ENCODE measurements around the gene KMT5B. TPM values are rescaled to one million over a fixed set of nuclear protein-coding genes. Genes with fewer than 3 reads are reported as not detected.

KMT5B gene
- total RNA-seq, 1 experiment from 2014 or later: 39.2 TPM

DNA sequence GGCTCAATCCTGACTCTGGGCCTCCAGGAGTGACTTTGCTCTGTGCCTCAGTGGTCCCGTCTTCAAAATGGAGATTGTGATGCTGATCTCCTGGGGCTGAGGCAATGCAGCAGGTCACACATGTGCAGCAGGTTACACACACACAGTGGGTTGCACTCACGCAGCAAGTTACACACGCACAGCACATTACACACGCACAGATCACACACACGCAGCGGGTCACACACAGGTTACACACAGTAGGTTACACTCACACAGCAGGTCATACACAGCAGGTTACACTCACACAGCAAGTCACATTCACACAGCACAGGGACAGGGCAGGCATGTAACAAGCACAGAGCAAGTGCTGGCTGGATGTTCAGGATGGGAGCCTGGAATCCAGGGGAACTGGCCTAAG is 47.4 kb upstream of the KMT5B start:
- no TSS peak for BruUV-seq (replicated peaks)
- Mint-ChIP-seq H3K27me3 (ENCODE audit: unreplicated experiment) (no peaks in the 10 kb centered on the region), H3K27ac (ENCODE audit: unreplicated experiment) (no peak overlapping the region), H3K4me3 (ENCODE audit: low read depth, unreplicated experiment) (no peak overlapping the region), H3K4me1 (ENCODE audit: low read depth, unreplicated experiment) (no peaks in the 10 kb centered on the region), H3K36me3 (ENCODE audit: insufficient read depth, unreplicated experiment) (peaks cover 38% of the 10 kb centered on the region), H3K9me3 (ENCODE audit: low read depth, unreplicated experiment) (no peaks in the 10 kb centered on the region)
- no peak for DNase-seq
- CTCF ChIA-PET: interaction anchor here (3.7 kb wide), 1 partner anchor 37 kb away, joined by 47 read pairs; no protein-coding TSS in a partner anchor
- TF ChIP-seq, protein P1, sequence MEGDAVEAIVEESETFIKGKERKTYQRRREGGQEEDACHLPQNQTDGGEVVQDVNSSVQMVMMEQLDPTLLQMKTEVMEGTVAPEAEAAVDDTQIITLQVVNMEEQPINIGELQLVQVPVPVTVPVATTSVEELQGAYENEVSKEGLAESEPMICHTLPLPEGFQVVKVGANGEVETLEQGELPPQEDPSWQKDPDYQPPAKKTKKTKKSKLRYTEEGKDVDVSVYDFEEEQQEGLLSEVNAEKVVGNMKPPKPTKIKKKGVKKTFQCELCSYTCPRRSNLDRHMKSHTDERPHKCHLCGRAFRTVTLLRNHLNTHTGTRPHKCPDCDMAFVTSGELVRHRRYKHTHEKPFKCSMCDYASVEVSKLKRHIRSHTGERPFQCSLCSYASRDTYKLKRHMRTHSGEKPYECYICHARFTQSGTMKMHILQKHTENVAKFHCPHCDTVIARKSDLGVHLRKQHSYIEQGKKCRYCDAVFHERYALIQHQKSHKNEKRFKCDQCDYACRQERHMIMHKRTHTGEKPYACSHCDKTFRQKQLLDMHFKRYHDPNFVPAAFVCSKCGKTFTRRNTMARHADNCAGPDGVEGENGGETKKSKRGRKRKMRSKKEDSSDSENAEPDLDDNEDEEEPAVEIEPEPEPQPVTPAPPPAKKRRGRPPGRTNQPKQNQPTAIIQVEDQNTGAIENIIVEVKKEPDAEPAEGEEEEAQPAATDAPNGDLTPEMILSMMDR (IDR thresholded peaks at IDR 0.05; ENCODE audit: unreplicated experiment): no peak
- intact Hi-C loops (cut with micrococcal nuclease; ENCODE audit: unreplicated experiment): no loop called here

GRCh38 chr11:68259122-68259959 is 46.2 kb upstream of the KMT5B start:
- BruUV-seq (replicated peaks): no TSS peak
- Mint-ChIP-seq H3K4me1 (ENCODE audit: low read depth, unreplicated experiment) (no peaks in the 10 kb centered on the region), H3K9me3 (ENCODE audit: low read depth, unreplicated experiment) (no peaks in the 10 kb centered on the region), H3K36me3 (ENCODE audit: insufficient read depth, unreplicated experiment) (peaks cover 33% of the 10 kb centered on the region), H3K27me3 (ENCODE audit: unreplicated experiment) (no peaks in the 10 kb centered on the region), H3K4me3 (ENCODE audit: low read depth, unreplicated experiment) (no peak overlapping the region), H3K27ac (ENCODE audit: unreplicated experiment) (no peak overlapping the region)
- intact Hi-C loops (cut with micrococcal nuclease; ENCODE audit: unreplicated experiment): no loop called here
- CTCF ChIA-PET: interaction anchor here (3.7 kb wide), 1 partner anchor 39 kb away, joined by 47 read pairs; no protein-coding TSS in a partner anchor
- TF ChIP-seq, protein P1 (IDR thresholded peaks at IDR 0.05; ENCODE audit: unreplicated experiment): no peak
- no peak for DNase-seq

DNA sequence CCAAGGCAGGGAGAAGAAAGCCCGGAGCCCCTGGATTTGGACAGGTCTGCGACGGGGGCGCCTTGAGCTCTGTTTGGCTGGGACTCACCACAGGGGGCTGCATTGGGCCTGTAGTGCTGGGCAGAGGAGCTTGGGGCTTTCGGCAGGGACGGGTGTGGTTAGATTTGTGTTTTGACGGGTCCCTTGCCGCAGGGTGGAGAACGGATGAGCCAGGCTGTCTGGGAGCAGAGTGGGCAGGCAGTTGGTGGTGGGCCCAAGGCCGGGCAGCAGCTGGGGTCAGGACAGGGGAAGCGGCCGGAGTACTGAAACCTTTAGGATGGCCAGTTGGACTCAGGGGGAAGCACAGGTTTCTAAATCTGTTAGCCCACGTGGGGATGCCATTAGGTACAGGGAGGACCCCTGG is 45.3 kb upstream of the KMT5B start:
- Mint-ChIP-seq H3K9me3 (ENCODE audit: low read depth, unreplicated experiment) (no peaks in the 10 kb centered on the region), H3K4me1 (ENCODE audit: low read depth, unreplicated experiment) (no peaks in the 10 kb centered on the region), H3K4me3 (ENCODE audit: low read depth, unreplicated experiment) (no peak overlapping the region), H3K27me3 (ENCODE audit: unreplicated experiment) (no peaks in the 10 kb centered on the region), H3K27ac (ENCODE audit: unreplicated experiment) (no peak overlapping the region), H3K36me3 (ENCODE audit: insufficient read depth, unreplicated experiment) (peaks cover 33% of the 10 kb centered on the region)
- BruUV-seq (replicated peaks): no TSS peak
- no peak for DNase-seq
- intact Hi-C loops (cut with micrococcal nuclease; ENCODE audit: unreplicated experiment): no loop called here
- TF ChIP-seq, protein P1 (IDR thresholded peaks at IDR 0.05; ENCODE audit: unreplicated experiment): no peak
- CTCF ChIA-PET: interaction anchor here (1.0 to 3.7 kb wide), 2 partner anchors 12 to 40 kb away, joined by 4 to 47 read pairs; no protein-coding TSS in a partner anchor

GRCh38 chr11:68257477-68258362 is 44.6 kb upstream of the KMT5B start:
- H3K36me3 Mint-ChIP-seq (ENCODE audit: insufficient read depth, unreplicated experiment): peaks cover 27% of the 10 kb centered on the region
- CTCF ChIA-PET: interaction anchor here (0.7 to 3.7 kb wide), 4 partner anchors 12 to 123 kb away, joined by 3 to 47 read pairs (median 6); partner anchors contain the start of gene C11orf24
- H3K4me3 Mint-ChIP-seq (ENCODE audit: low read depth, unreplicated experiment): no peak overlapping the region
- no peaks in the 10 kb centered on the region for H3K9me3 Mint-ChIP-seq (ENCODE audit: low read depth, unreplicated experiment)
- peak; percentile 96 for DNase-seq
- H3K4me1 Mint-ChIP-seq (ENCODE audit: low read depth, unreplicated experiment): no peaks in the 10 kb centered on the region
- H3K27ac Mint-ChIP-seq (ENCODE audit: unreplicated experiment): no peak overlapping the region
- intact Hi-C loops (cut with micrococcal nuclease; ENCODE audit: unreplicated experiment): loop anchor here (1.0 kb wide), 1 partner anchor 40 kb away; no protein-coding TSS in a partner anchor
- no TSS peak for BruUV-seq (replicated peaks)
- TF ChIP-seq, protein P1 (IDR thresholded peaks at IDR 0.05; ENCODE audit: unreplicated experiment): peak; percentile 85
- H3K27me3 Mint-ChIP-seq (ENCODE audit: unreplicated experiment): no peaks in the 10 kb centered on the region
